Prostate gland (tissue), 2 donors: ENCODE measurements around the gene CFD.

Experiments
- POLR2A ChIP-seq: fragments of 450-650 bp; IDR thresholded peaks from one replicate; pipeline ENCODE4 v1.6.1; 2016; ENCODE audit warnings: antibody characterized with exemption, mild to moderate bottlenecking
- TF ChIP-seq, protein P1 (sequence below), 4 experiments: fragments of 200-600 bp in 2 of 4; fragments of 450-650 bp in 2 of 4; sonication (generic) in 2 of 4; IDR thresholded peaks; 1 replicate in 3 of 4; 2 replicates in 1 of 4; pipeline ENCODE4 v1.5.1; 2016 to 2019; ENCODE audit warnings: antibody characterized with exemption in 4 of 4, mild to moderate bottlenecking in 2 of 4, moderate library complexity in 2 of 4

DNA sequence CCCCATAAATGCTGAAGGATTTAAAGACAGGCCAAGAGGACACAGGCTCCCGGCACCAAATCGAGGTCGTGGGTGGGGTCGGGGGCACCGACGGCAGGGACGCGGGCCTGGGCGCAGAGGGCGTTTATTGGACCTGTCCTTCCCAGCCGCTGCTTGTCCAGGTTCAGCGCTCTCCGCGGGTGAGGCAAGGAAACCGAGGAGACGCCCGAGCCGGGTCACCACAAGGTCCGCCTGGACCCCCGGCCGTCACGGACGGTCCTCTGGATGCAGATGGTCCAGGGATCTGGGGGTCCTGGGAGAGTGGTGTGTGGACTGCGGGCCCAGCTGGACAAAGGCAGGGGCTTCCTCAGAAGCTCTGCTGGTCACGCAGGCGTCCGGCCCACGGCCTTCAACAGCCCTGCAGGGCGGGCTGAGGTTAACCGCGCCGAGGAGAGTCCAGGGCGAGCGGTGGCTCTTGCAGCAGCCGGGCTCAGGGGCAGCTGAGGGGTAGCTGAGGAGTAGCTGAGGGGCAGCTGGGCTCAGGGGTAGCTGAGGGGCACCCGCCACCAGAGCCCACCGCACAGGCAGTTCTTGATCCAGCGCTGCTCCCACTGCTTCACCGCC is 8.5 kb downstream of the CFD start:
- TF ChIP-seq, protein P1, sequence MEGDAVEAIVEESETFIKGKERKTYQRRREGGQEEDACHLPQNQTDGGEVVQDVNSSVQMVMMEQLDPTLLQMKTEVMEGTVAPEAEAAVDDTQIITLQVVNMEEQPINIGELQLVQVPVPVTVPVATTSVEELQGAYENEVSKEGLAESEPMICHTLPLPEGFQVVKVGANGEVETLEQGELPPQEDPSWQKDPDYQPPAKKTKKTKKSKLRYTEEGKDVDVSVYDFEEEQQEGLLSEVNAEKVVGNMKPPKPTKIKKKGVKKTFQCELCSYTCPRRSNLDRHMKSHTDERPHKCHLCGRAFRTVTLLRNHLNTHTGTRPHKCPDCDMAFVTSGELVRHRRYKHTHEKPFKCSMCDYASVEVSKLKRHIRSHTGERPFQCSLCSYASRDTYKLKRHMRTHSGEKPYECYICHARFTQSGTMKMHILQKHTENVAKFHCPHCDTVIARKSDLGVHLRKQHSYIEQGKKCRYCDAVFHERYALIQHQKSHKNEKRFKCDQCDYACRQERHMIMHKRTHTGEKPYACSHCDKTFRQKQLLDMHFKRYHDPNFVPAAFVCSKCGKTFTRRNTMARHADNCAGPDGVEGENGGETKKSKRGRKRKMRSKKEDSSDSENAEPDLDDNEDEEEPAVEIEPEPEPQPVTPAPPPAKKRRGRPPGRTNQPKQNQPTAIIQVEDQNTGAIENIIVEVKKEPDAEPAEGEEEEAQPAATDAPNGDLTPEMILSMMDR (IDR thresholded peaks at IDR 0.05) = no peak
- TF ChIP-seq POLR2A = no peak
